ENCODE measurements around the gene RTP2. TPM values are rescaled to one million over a fixed set of nuclear protein-coding genes. Genes with fewer than 3 reads are reported as not detected.

RTP2 gene
- total and polyA plus RNA-seq, 9 of the 15 experiments (the other 6 are each of a cell fraction or from before 2014, with no cell fraction given): not detected

DNA sequence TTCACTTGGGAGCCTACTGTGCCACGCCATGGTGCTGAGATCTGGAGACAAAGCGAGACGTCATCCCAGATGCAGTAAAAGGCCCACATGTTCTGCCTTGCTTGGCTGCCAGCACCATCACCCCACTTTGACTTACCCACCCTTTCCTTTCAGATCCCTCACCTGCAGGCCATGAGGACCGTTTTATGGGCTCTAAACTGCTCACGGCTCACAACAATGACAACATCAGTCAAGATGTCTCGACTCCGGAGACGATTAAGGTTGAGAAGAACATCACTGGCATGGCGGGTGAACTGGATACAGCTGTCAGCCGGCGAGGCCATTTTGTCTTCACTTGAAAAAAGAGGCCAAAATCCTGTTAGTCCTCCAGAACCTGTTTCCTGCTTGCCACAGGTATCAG is 31.0 kb upstream of the RTP2 start:
- no peak overlapping the region for H2AFZ ChIP-seq (ENCODE audit: low read depth, low read length)
- H4K20me1 ChIP-seq (replicated peaks; ENCODE audit: control insufficient read depth, insufficient read depth, low read length): peaks cover 4% of the 10 kb centered on the region
- CTCF ChIA-PET (ENCODE audit: low intra/inter-chr PET ratio): no interaction called here
- H3K9me1 ChIP-seq (ENCODE audit: control insufficient read depth, insufficient read depth, low read length): no peaks in the 10 kb centered on the region
- in situ Hi-C loops (cut with MboI) (loop anchor here (25.0 kb wide), 1 partner anchor 1404 kb away; no protein-coding TSS in a partner anchor), intact Hi-C loops (cut with micrococcal nuclease) (no loop called here)
- TF ChIP-seq ZNF23 (CRISPR knock-in tag; IDR thresholded peaks at IDR 0.05) (no peak), HIVEP1 (CRISPR knock-in tag; IDR thresholded peaks at IDR 0.05) (no peak), NCOA2 (IDR thresholded peaks at IDR 0.05; ENCODE audit: partially characterized antibody in 2 of 2) (no peak), RFX1 (IDR thresholded peaks at IDR 0.05) (no peak), ATF7 (IDR thresholded peaks at IDR 0.05) (no peak), SNRNP70 (optimal IDR thresholded peaks at IDR 0.05; ENCODE audit: low read depth, low read length) (no peak), MYNN (IDR thresholded peaks at IDR 0.05) (no peak), MYNN (CRISPR knock-in tag; IDR thresholded peaks at IDR 0.05) (no peak), TOE1 (IDR thresholded peaks at IDR 0.05; ENCODE audit: borderline replicate concordance) (no peak), TOE1 (CRISPR knock-in tag; IDR thresholded peaks at IDR 0.05; ENCODE audit: borderline replicate concordance, low read depth) (no peak), ZNF408 (CRISPR knock-in tag; IDR thresholded peaks at IDR 0.05; ENCODE audit: low read depth) (no peak)
- TF ChIP-seq, protein P1, sequence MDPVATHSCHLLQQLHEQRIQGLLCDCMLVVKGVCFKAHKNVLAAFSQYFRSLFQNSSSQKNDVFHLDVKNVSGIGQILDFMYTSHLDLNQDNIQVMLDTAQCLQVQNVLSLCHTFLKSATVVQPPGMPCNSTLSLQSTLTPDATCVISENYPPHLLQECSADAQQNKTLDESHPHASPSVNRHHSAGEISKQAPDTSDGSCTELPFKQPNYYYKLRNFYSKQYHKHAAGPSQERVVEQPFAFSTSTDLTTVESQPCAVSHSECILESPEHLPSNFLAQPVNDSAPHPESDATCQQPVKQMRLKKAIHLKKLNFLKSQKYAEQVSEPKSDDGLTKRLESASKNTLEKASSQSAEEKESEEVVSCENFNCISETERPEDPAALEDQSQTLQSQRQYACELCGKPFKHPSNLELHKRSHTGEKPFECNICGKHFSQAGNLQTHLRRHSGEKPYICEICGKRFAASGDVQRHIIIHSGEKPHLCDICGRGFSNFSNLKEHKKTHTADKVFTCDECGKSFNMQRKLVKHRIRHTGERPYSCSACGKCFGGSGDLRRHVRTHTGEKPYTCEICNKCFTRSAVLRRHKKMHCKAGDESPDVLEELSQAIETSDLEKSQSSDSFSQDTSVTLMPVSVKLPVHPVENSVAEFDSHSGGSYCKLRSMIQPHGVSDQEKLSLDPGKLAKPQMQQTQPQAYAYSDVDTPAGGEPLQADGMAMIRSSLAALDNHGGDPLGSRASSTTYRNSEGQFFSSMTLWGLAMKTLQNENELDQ (CRISPR knock-in tag; IDR thresholded peaks at IDR 0.05; ENCODE audit: borderline replicate concordance): no peak
- TF ChIP-seq, protein P2, sequence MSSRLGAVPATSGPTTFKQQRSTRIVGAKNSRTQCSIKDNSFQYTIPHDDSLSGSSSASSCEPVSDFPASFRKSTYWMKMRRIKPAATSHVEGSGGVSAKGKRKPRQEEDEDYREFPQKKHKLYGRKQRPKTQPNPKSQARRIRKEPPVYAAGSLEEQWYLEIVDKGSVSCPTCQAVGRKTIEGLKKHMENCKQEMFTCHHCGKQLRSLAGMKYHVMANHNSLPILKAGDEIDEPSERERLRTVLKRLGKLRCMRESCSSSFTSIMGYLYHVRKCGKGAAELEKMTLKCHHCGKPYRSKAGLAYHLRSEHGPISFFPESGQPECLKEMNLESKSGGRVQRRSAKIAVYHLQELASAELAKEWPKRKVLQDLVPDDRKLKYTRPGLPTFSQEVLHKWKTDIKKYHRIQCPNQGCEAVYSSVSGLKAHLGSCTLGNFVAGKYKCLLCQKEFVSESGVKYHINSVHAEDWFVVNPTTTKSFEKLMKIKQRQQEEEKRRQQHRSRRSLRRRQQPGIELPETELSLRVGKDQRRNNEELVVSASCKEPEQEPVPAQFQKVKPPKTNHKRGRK (tag; IDR thresholded peaks at IDR 0.05): no peak
- TF ChIP-seq, protein P3, sequence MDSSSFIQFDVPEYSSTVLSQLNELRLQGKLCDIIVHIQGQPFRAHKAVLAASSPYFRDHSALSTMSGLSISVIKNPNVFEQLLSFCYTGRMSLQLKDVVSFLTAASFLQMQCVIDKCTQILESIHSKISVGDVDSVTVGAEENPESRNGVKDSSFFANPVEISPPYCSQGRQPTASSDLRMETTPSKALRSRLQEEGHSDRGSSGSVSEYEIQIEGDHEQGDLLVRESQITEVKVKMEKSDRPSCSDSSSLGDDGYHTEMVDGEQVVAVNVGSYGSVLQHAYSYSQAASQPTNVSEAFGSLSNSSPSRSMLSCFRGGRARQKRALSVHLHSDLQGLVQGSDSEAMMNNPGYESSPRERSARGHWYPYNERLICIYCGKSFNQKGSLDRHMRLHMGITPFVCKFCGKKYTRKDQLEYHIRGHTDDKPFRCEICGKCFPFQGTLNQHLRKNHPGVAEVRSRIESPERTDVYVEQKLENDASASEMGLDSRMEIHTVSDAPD (CRISPR knock-in tag; IDR thresholded peaks at IDR 0.05): no peak
- no peak overlapping the region for H3K9ac ChIP-seq (ENCODE audit: insufficient read depth in 1 of 2, low read depth in 2 of 2, low read length in 2 of 2)
- no peaks in the 10 kb centered on the region for H3K9me3 ChIP-seq (replicated peaks; ENCODE audit: control insufficient read depth, insufficient read depth, low read depth, low read length)
- POLR2A ChIA-PET: no interaction called here
- peaks cover 0 to 11% of the 10 kb centered on the region in 2 experiments; a peak in 1 of 5 replicates for H3K27me3 ChIP-seq (ENCODE audit: control insufficient read depth in 2 of 2, insufficient read depth in 2 of 2, low read length in 2 of 2)
- H3K4me2 ChIP-seq (ENCODE audit: insufficient read depth, low read length): no peak overlapping the region
- ATAC-seq: no peak
- H3K36me3 ChIP-seq (ENCODE audit: control insufficient read depth, insufficient read depth, low read length): no peaks in the 10 kb centered on the region
- no peak overlapping the region for H3K4me3 ChIP-seq
- no peak overlapping the region for H3K27ac ChIP-seq (ENCODE audit: extremely low read depth, low read depth, low read length)
- no TSS peak for BruUV-seq (replicated peaks)
- no peak for FAIRE-seq
- no peak for DNase-seq (ENCODE audit: extremely low read depth in 1 of 4, low spot score in 3 of 4)
- peaks cover 11 to 26% of the 10 kb centered on the region in 2 experiments for H3K4me1 ChIP-seq (replicated peaks in 1 of 2; ENCODE audit: control insufficient read depth in 2 of 2, insufficient read depth in 2 of 2, low read length in 2 of 2)
- WGBS (ENCODE audit: insufficient coverage, low coverage, missing lambda C conversion rate): 19% methylated on average over 11 of the region's 11 CpGs
- no peaks in the 10 kb centered on the region for H3K79me2 ChIP-seq (ENCODE audit: control insufficient read depth, insufficient read depth, low read length)

Data from K562 (cell line).